Measurements from ENCODE around the gene WFDC1. TPM values are rescaled to one million over a fixed set of nuclear protein-coding genes. Genes with fewer than 3 reads are reported as not detected.

The WFDC1 gene
- total and polyA plus RNA-seq, 2 donors (not counting 3 experiments of a cell fraction or from before 2014, with no cell fraction given): not detected

- CTCF ChIA-PET: no interaction called here
- no peak overlapping the region for H3K27ac ChIP-seq (ENCODE audit: insufficient read depth, low read depth, low read length)
- no peaks in the 10 kb centered on the region for H3K79me2 ChIP-seq (ENCODE audit: control insufficient read depth, insufficient read depth, low read length)
- POLR2A ChIA-PET: no interaction called here
- H3K36me3 ChIP-seq (ENCODE audit: control insufficient read depth in 2 of 2, extremely low read depth in 1 of 2, insufficient read depth in 2 of 2, low read length in 2 of 2): no peaks in the 10 kb centered on the region
- DNase-seq (ENCODE audit: low read depth, low spot score) (no peak), FAIRE-seq (no peak)
- H3K9ac ChIP-seq (replicated peaks; ENCODE audit: extremely low read depth, insufficient read depth, low read length): no peak overlapping the region
- H3K9me3 ChIP-seq (replicated peaks; ENCODE audit: control insufficient read depth, insufficient read depth, low read length): no peaks in the 10 kb centered on the region
- intact Hi-C loops (cut with micrococcal nuclease): no loop called here
- BruUV-seq (replicated peaks): no TSS peak
- dilution Hi-C loops (cut with MboI; ENCODE audit: extremely low pct_ligation_motif_present, low sequenced_read_pairs): no loop called here
- H3K27me3 ChIP-seq (ENCODE audit: control insufficient read depth in 2 of 2, insufficient read depth in 2 of 2, low read length in 2 of 2): no peaks in the 10 kb centered on the region
- H3K4me2 ChIP-seq (ENCODE audit: insufficient read depth, low read length): no peak overlapping the region
- H2AFZ ChIP-seq (ENCODE audit: low read depth, low read length): no peak overlapping the region
- no peak overlapping the region for H3K4me3 ChIP-seq (replicated peaks in 1 of 3; ENCODE audit: insufficient read depth in 1 of 3, low read depth in 1 of 3, low read length in 3 of 3)
- TF ChIP-seq JUN (IDR thresholded peaks at IDR 0.05; ENCODE audit: borderline replicate concordance, insufficient read depth, insufficient read length, low read depth) (no peak), CTCF (IDR thresholded peaks at IDR 0.05; ENCODE audit: extremely low read depth in 1 of 2, insufficient read depth in 1 of 2, low read depth in 1 of 2, low read length in 2 of 2) (no peak), FOS (IDR thresholded peaks at IDR 0.05; ENCODE audit: borderline replicate concordance, insufficient read depth, low read length) (no peak), MYC (IDR thresholded peaks at IDR 0.05; ENCODE audit: low read depth, low read length) (no peak), GATA2 (IDR thresholded peaks at IDR 0.05; ENCODE audit: insufficient read depth, insufficient read length, low read depth, low read length) (no peak), POLR2A (IDR thresholded peaks at IDR 0.05; ENCODE audit: low read depth, low read length) (no peak), MAX (IDR thresholded peaks at IDR 0.05; ENCODE audit: insufficient read depth, insufficient read length) (no peak), EZH2 (IDR thresholded peaks at IDR 0.05; ENCODE audit: borderline replicate concordance, low read depth, low read length, severe bottlenecking) (no peak), POLR2AphosphoS5 (IDR thresholded peaks at IDR 0.05; ENCODE audit: insufficient read depth, low read depth, low read length) (no peak)
- H4K20me1 ChIP-seq (replicated peaks; ENCODE audit: control insufficient read depth, extremely low read depth, insufficient read depth, low read length): no peaks in the 10 kb centered on the region
- no peaks in the 10 kb centered on the region for H3K4me1 ChIP-seq (ENCODE audit: control insufficient read depth, extremely low read depth, insufficient read depth, low read length)
- H3K9me1 ChIP-seq (replicated peaks; ENCODE audit: control insufficient read depth, extremely low read depth, insufficient read depth, low read length): no peaks in the 10 kb centered on the region
These were observed 30.0 kb downstream of the WFDC1 start for GRCh38 chr16:84324434-84325262.
